ENCODE data around the gene PGD.
"Not testable (repeated sequence)": the region's sequence is repeated elsewhere in the genome, so short reads cannot be mapped to it uniquely, and the experiment has no call there.

Gene PGD

GRCh38 chr1:10424651-10425050 lies 25.8 kb downstream of the PGD start:
- no peak overlapping the region for H3K4me3 ChIP-seq (ENCODE audit: extremely low read depth, insufficient read depth, low read length, poor library complexity, severe bottlenecking)
- H3K27ac ChIP-seq (ENCODE audit: low read depth, low read length, severe bottlenecking) = no peak overlapping the region
- peaks cover under 1% of the 10 kb centered on the region for H3K4me1 ChIP-seq (ENCODE audit: control insufficient read depth, insufficient read depth, low read length, poor library complexity, severe bottlenecking)
- 100% methylated on average over 6 to 7 of the region's 8 CpGs for WGBS, 2 experiments (ENCODE audit: insufficient coverage in 2 of 2)
- no peaks in the 10 kb centered on the region for H3K9me3 ChIP-seq (ENCODE audit: control insufficient read depth, low read length)
- H3K36me3 ChIP-seq (ENCODE audit: control insufficient read depth, insufficient read depth, low read length) = peaks cover 25% of the 10 kb centered on the region

- not testable (repeated sequence) for H3K4me1 ChIP-seq (ENCODE audit: control insufficient read depth, insufficient read depth, low read length, poor library complexity, severe bottlenecking); H3K4me3 ChIP-seq (ENCODE audit: extremely low read depth, insufficient read depth, low read length, poor library complexity, severe bottlenecking); H3K27ac ChIP-seq (ENCODE audit: low read depth, low read length, severe bottlenecking); H3K9me3 ChIP-seq (ENCODE audit: control insufficient read depth, low read length)
- 96 to 97% methylated on average over 8 to 14 of the region's 21 CpGs for WGBS, 2 experiments (ENCODE audit: insufficient coverage in 2 of 2)
- H3K36me3 ChIP-seq (ENCODE audit: control insufficient read depth, insufficient read depth, low read length) = peaks cover 14% of the 10 kb centered on the region
Measured at GRCh38 chr1:10425826-10426534, 27.1 kb downstream of the PGD start.

GRCh38 chr1:10426535-10426848 lies 27.6 kb downstream of the PGD start:
- H3K4me1 ChIP-seq (ENCODE audit: control insufficient read depth, insufficient read depth, low read length, poor library complexity, severe bottlenecking); H3K27ac ChIP-seq (ENCODE audit: low read depth, low read length, severe bottlenecking): not testable (repeated sequence)
- WGBS, 2 experiments (ENCODE audit: insufficient coverage in 2 of 2) = 99% methylated on average over 12 of the region's 21 CpGs; no CpG with 5 or more reads in 1 of the 2 experiments

GRCh38 chr1:10428984-10429383 lies 30.1 kb downstream of the PGD start:
- Histone ChIP-seq H3K9me3 (ENCODE audit: control insufficient read depth, low read length) (no peaks in the 10 kb centered on the region), H3K4me1 (ENCODE audit: control insufficient read depth, insufficient read depth, low read length, poor library complexity, severe bottlenecking) (peaks cover 5% of the 10 kb centered on the region), H3K4me3 (ENCODE audit: extremely low read depth, insufficient read depth, low read length, poor library complexity, severe bottlenecking) (no peak overlapping the region), H3K36me3 (ENCODE audit: control insufficient read depth, insufficient read depth, low read length) (peaks cover 2% of the 10 kb centered on the region), H3K27ac (ENCODE audit: low read depth, low read length, severe bottlenecking) (no peak overlapping the region)
- WGBS, 2 experiments (ENCODE audit: insufficient coverage in 2 of 2) = 77 to 91% methylated on average over 4 of the region's 5 CpGs

More at GRCh38 chr1:10426535-10426848, 27.6 kb downstream of the PGD start:
- H3K4me3 ChIP-seq (ENCODE audit: extremely low read depth, insufficient read depth, low read length, poor library complexity, severe bottlenecking); H3K9me3 ChIP-seq (ENCODE audit: control insufficient read depth, low read length); H3K36me3 ChIP-seq (ENCODE audit: control insufficient read depth, insufficient read depth, low read length): not testable (repeated sequence)

GRCh38 chr1:10429868-10430215 lies 31.0 kb downstream of the PGD start:
- 49 to 51% methylated on average over 15 of the region's 16 CpGs for WGBS, 2 experiments (ENCODE audit: insufficient coverage in 2 of 2)
- H3K36me3 ChIP-seq (ENCODE audit: control insufficient read depth, insufficient read depth, low read length) = no peaks in the 10 kb centered on the region
- H3K27ac ChIP-seq (ENCODE audit: low read depth, low read length, severe bottlenecking) = no peak overlapping the region

GRCh38 chr1:10430216-10431069 lies 31.6 kb downstream of the PGD start, which contains the start of gene CENPS:
Gene CENPS (plus strand): TSS chr1:10430433. CDS start chr1:10430518, 85 bp downstream.
- H3K27ac ChIP-seq (ENCODE audit: low read depth, low read length, severe bottlenecking) = peak within 1 kb of the TSS; percentile 82
- no peaks in the 10 kb centered on the region for H3K36me3 ChIP-seq (ENCODE audit: control insufficient read depth, insufficient read depth, low read length)
- H3K4me3 ChIP-seq (ENCODE audit: extremely low read depth, insufficient read depth, low read length, poor library complexity, severe bottlenecking) = peak within 1 kb of the TSS; percentile 63
- peaks cover 5% of the 10 kb centered on the region for H3K4me1 ChIP-seq (ENCODE audit: control insufficient read depth, insufficient read depth, low read length, poor library complexity, severe bottlenecking)
- H3K9me3 ChIP-seq (ENCODE audit: control insufficient read depth, low read length) = no peaks in the 10 kb centered on the region
- 1% methylated on average over 71 to 93 of the region's 95 CpGs for WGBS, 2 experiments (ENCODE audit: insufficient coverage in 2 of 2)

More at GRCh38 chr1:10429868-10430215, 31.0 kb downstream of the PGD start:
- peak overlapping the region; percentile 63 for H3K4me3 ChIP-seq (ENCODE audit: extremely low read depth, insufficient read depth, low read length, poor library complexity, severe bottlenecking)
- peaks cover 5% of the 10 kb centered on the region for H3K4me1 ChIP-seq (ENCODE audit: control insufficient read depth, insufficient read depth, low read length, poor library complexity, severe bottlenecking)
- no peaks in the 10 kb centered on the region for H3K9me3 ChIP-seq (ENCODE audit: control insufficient read depth, low read length)

- Histone ChIP-seq H3K4me1 (ENCODE audit: control insufficient read depth, insufficient read depth, low read length, poor library complexity, severe bottlenecking) (peaks cover 5% of the 10 kb centered on the region), H3K4me3 (ENCODE audit: extremely low read depth, insufficient read depth, low read length, poor library complexity, severe bottlenecking) (peak overlapping the region; percentile 63), H3K36me3 (ENCODE audit: control insufficient read depth, insufficient read depth, low read length) (no peaks in the 10 kb centered on the region), H3K9me3 (ENCODE audit: control insufficient read depth, low read length) (no peaks in the 10 kb centered on the region), H3K27ac (ENCODE audit: low read depth, low read length, severe bottlenecking) (peak overlapping the region; percentile 82)
- WGBS, 2 experiments (ENCODE audit: insufficient coverage in 2 of 2) = 28 to 33% methylated on average over 28 to 30 of the region's 30 CpGs
Measured at GRCh38 chr1:10431070-10431730, 32.3 kb downstream of the PGD start.

GRCh38 chr1:10432910-10433700 lies 34.2 kb downstream of the PGD start:
- WGBS, 2 experiments (ENCODE audit: insufficient coverage in 2 of 2) = 86 to 91% methylated on average over 7 to 11 of the region's 14 CpGs
- H3K9me3 ChIP-seq (ENCODE audit: control insufficient read depth, low read length) = no peaks in the 10 kb centered on the region
- no peak overlapping the region for H3K27ac ChIP-seq (ENCODE audit: low read depth, low read length, severe bottlenecking)
- H3K36me3 ChIP-seq (ENCODE audit: control insufficient read depth, insufficient read depth, low read length) = no peaks in the 10 kb centered on the region
- H3K4me1 ChIP-seq (ENCODE audit: control insufficient read depth, insufficient read depth, low read length, poor library complexity, severe bottlenecking) = peaks cover 5% of the 10 kb centered on the region
- H3K4me3 ChIP-seq (ENCODE audit: extremely low read depth, insufficient read depth, low read length, poor library complexity, severe bottlenecking) = no peak overlapping the region

GRCh38 chr1:10433790-10434189 lies 34.9 kb downstream of the PGD start:
- Histone ChIP-seq H3K4me1 (ENCODE audit: control insufficient read depth, insufficient read depth, low read length, poor library complexity, severe bottlenecking) (peaks cover 12% of the 10 kb centered on the region), H3K9me3 (ENCODE audit: control insufficient read depth, low read length) (no peaks in the 10 kb centered on the region), H3K36me3 (ENCODE audit: control insufficient read depth, insufficient read depth, low read length) (no peaks in the 10 kb centered on the region), H3K4me3 (ENCODE audit: extremely low read depth, insufficient read depth, low read length, poor library complexity, severe bottlenecking) (no peak overlapping the region), H3K27ac (ENCODE audit: low read depth, low read length, severe bottlenecking) (no peak overlapping the region)
- 94 to 95% methylated on average over 6 to 8 of the region's 11 CpGs for WGBS, 2 experiments (ENCODE audit: insufficient coverage in 2 of 2)

- no peaks in the 10 kb centered on the region for H3K9me3 ChIP-seq (ENCODE audit: control insufficient read depth, low read length)
- H3K4me1 ChIP-seq (ENCODE audit: control insufficient read depth, insufficient read depth, low read length, poor library complexity, severe bottlenecking) = peaks cover 13% of the 10 kb centered on the region
- no peak overlapping the region for H3K27ac ChIP-seq (ENCODE audit: low read depth, low read length, severe bottlenecking)
- no peak overlapping the region for H3K4me3 ChIP-seq (ENCODE audit: extremely low read depth, insufficient read depth, low read length, poor library complexity, severe bottlenecking)
- no peaks in the 10 kb centered on the region for H3K36me3 ChIP-seq (ENCODE audit: control insufficient read depth, insufficient read depth, low read length)
- 90 to 100% methylated on average over 1 to 5 of the region's 5 CpGs for WGBS, 2 experiments (ENCODE audit: insufficient coverage in 2 of 2)
Measured at GRCh38 chr1:10434590-10434989, 35.7 kb downstream of the PGD start.
